GM10266 (cell line): Measurements from ENCODE around the gene GULP1.

Experiments
- DNase-seq: peaks from one replicate; pipeline ENCODE4 v3.0.0; 2012; ENCODE audit errors: extremely low spot score
- TF ChIP-seq, protein P1 (sequence below): IDR thresholded peaks from 2 replicates; pipeline ENCODE4 v1.5.1; 2012; ENCODE audit warnings: mild to moderate bottlenecking, low read depth; ENCODE audit not compliant: control insufficient read depth, insufficient read depth; ENCODE audit errors: missing control alignments

The GULP1 gene

DNA sequence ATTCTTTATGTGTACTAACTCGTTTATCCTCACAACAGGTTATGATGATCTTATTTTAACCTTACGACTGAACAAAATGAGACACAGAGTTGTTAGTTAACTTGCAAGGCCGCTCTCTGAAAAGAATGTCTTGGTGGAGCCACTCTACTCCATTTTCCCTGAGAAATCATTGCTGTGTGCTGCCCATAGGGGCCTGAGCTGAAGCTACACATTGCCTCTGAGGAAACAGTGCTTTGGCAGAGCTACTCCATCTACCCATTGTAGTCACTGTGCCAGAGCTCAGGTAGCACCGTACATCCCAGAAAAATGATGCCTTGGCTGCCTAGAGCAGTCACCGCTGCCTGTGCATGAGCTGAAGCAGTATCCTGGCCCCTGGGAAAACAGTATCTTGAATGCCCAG is 61.6 kb downstream of the GULP1 start:
- TF ChIP-seq, protein P1, sequence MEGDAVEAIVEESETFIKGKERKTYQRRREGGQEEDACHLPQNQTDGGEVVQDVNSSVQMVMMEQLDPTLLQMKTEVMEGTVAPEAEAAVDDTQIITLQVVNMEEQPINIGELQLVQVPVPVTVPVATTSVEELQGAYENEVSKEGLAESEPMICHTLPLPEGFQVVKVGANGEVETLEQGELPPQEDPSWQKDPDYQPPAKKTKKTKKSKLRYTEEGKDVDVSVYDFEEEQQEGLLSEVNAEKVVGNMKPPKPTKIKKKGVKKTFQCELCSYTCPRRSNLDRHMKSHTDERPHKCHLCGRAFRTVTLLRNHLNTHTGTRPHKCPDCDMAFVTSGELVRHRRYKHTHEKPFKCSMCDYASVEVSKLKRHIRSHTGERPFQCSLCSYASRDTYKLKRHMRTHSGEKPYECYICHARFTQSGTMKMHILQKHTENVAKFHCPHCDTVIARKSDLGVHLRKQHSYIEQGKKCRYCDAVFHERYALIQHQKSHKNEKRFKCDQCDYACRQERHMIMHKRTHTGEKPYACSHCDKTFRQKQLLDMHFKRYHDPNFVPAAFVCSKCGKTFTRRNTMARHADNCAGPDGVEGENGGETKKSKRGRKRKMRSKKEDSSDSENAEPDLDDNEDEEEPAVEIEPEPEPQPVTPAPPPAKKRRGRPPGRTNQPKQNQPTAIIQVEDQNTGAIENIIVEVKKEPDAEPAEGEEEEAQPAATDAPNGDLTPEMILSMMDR: no peak
- no peak for DNase-seq

DNA sequence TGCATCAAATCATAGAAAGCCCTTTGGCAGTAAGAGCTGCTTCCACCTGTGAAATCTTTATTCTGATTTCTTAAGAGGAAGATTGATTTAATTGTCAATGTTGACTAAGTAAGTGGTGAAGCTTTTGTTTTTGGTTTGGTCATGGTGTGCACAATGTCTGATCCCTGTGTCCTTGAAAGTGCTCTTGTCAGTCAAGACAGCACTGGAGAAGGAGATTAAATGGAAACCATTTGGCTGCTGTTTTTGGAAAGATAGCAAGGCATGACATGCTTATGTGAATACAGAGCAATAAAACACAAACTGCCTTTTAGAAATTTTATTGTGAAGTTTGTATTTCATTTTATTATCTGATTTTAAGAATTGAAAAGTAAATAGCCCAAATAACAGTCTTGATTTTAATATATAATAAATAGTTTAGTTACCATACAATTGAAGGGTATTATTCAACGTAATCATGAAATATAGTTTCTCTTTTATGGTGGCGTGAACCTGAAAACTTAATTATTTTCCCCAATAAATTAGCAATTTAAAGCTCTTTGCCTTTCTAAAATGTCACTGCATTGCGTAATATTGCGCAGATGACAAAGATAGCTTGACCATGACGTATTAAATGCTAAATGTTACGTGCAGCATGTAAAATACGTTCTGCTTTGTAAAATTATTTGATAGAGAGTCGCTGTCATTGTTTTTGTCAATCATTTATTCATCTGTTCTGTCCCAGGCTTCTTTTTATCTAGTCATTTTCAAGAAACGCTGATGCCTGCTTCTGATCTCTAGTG is 69.0 kb downstream of the GULP1 start:
- TF ChIP-seq, protein P1: no peak
- no peak for DNase-seq

DNA sequence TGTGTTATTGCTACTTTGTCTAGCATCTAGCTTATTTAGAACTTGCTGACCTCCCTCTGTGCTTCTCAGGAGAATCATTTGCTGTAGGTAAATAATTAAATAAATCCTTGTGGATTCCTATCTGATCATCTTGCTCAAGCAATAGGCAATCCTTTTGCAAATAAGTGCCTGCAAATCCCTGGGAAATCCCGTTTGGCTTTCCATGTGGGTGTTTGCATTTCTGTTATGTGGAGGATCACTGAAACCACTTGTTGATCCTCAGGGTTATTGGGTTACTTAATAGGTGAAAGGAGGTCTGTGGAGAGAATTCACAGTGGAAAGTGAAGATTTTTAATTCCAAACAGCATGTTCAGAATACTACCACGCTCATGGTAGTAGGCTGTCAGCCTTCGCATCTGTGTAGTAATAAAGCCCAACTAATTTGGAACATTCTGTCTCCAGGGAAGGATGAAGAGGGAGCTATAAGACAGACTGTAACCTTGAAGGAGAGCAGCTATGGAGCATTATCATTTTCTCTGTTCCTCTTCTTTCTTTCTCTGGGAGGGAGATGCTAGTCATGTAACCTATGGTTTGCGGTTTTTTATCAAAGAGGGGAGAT is 72.5 kb downstream of the GULP1 start:
- DNase-seq: no peak
- TF ChIP-seq, protein P1: no peak

DNA sequence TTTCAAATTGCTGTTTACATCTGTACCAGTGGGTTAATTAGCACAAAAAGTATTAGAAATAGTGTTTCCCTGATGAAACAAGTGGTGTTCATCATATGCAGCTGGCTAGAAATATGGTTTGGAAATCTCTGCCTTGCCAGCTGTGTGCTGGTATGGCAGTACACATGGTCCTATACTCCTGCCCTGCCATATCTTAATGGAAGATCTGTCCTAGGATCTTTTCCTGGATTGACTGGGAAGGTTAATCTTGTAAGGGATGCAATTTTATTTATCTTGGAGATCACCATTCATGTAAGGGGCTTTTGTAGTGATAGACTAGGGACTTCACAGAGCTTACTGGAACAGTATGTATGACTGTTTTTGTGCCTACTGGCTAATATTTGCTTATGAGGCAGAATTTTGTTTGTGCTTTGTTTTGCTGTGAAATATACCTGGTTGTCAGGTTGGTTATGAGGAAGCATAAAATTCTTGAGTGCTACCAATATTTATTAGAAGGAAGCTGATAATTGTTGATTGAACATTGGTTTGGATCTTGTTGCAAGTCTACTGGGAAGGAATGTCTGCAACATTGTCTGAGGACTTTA is 73.5 kb downstream of the GULP1 start:
- no peak for DNase-seq
- TF ChIP-seq, protein P1: no peak

DNA sequence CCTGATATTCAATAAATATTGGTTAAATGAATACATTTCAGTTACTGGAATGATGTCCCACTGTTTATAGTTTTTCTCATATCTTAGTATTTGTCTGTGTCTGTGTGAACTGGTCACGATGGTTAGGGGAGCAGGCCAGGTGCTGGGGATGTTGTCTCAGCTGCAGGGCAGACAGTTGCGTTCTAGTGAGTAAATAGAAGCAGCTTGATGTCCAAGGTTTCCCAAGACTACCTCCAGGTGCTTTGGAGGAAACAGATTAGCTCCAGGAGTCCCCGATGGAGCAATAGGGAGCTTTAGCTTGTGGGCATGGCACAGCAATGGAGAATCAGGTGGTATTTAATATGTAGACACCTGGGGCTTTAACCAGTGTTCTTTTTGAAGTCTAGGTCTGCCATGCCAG is 75.5 kb downstream of the GULP1 start:
- TF ChIP-seq, protein P1: no peak
- no peak for DNase-seq

DNA sequence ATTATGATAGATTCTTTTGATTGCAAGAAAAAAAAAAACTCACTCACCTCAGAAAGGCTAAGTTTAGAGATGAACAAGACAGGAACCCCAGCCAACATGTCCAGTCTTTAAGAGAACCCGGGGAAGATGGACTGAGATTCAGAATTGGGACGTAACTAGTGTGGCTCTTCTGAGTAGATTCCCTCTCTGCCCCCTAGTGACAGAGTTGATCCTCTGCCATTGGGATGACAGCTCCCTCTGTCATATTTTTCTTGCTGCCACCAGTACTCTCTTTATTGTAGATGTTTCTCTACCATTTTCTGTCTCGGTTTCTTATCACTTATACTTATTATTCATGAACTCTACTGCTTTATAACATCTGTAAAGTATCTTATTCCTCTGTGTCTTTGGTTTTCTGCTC is 77.7 kb downstream of the GULP1 start:
- DNase-seq: peak; percentile 38
- TF ChIP-seq, protein P1: peak; percentile 63
